GM19397 (cell line): Measurements from ENCODE around the gene ZNF396.

ENCODE experiments used
- ATAC-seq: cut with Tn5 transposase; IDR thresholded peaks from one replicate; pipeline ENCODE4 v1.9.1; 2021; ENCODE audit warnings: mild to moderate bottlenecking, moderate library complexity; ENCODE audit not compliant: unreplicated experiment

The ZNF396 gene

DNA sequence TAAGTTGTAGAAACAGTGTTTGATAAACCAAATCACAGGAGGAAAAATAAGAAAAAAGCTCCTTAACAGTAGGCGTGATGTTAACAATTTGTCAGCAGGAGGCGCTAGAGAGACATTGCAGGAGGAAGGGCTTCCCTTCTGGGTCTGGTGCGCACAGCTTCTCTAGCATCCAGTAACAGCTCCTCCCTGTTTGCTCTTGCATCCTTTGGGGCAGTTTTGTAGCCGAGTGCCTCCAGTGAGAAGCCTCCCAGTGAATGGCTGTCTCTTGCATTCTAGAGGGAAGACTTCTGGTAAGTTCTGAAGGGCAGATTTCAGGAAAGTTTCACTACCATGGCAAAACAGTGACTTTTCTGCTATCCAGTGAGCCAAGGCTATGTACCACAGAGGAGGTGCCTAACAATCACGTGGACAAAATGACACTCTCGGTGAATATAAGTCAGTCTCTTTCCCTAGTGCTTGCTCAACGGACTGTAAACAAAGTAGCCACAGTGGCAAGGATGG is 9.5 kb upstream of the ZNF396 start:
- ATAC-seq, result peak; percentile 64

DNA sequence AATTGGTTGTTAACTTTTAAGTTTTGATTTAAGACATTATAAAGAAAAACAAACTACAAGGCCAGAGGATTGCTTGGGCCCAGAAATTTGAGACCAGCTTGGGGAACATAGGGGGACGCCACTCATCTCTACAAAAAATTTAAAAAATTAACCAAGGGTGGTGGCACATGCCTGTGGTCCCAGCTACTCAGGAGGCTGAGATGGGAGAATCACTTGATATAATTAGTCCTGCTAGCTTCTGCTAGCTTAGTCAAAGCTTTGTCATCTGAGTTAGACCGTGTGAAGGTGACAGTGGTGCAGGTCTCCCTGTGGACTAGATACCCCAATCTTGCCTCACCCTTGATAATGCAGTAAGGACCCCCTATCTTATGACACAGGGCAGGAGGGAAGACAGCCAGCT is 6.0 kb upstream of the ZNF396 start:
- ATAC-seq, result no peak

- no peak for ATAC-seq
These were observed 2.3 kb upstream of the ZNF396 start for GRCh38 chr18:35379421-35379820.

DNA sequence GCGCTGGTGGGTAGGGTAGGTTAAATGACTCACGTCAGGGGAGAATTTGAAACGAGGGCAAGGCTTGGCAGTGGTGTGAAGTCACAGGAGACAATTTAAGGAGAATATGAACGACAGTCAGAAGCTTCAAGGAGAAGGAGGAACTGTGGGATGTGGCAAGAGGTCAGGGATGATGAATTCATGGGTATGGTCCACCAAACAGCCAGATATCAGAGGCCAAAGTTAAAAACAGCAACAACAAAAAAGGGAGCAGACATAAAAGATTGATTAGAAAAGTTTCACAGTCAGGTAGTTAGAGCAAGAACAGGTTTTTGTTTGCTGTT is 1.4 kb upstream of the ZNF396 start:
- no peak for ATAC-seq

DNA sequence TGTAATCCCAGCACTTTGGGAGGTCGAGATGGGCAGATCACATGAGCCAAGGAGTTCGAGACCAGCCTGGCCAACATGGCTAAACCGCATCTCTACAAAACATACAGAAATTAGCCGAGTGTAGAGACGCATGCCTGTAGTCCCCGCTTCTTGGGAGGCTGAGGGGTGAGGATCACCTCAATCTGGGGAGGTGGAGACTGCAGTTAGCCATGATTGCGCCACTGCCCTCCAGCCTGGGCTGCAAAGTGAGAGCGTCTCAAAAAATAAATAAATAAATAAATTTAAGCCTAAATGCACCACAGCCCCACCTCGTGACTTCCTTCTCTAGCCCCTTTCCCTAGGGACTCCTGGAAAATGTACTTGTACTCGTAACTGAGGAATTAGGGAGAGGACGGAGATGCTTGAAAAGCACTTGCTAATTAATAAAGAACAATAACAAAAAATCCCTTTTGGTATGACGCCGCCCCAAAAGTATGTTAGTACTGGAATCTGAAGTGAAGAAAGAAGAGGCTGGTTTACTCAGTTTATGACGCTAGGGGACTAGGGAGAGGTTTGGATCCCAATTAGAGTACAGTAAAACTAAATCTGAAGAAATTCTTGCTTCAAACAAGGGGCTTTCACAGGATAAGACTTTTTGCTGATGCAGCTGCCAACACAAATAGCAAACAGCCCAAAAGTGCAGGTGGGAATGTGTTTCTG is 887 bp upstream of the ZNF396 start:
- ATAC-seq, result no peak

DNA sequence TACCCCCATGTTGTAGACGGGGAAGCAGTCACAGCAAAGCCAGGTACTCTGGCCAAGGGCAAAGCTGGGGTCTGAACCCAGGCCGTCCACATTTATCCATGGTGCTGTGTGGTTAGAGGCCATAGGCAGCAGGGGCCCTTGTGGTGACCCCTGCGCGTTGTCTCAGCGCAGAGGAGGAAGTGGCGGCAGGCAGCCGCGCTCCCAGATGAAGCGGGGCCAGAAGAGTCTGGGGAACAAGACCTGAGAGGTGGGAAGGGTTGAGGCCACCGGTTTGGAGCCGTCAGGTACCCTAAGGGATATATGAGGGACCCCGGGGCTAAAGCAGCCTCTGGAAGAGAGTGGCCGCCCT is 770 bp downstream of the ZNF396 start:
- ATAC-seq, result peak; percentile 55

- no peak for ATAC-seq
These were observed 2.4 kb downstream of the ZNF396 start for GRCh38 chr18:35374708-35375107.

- ATAC-seq, result no peak
These were observed 5.5 kb downstream of the ZNF396 start for GRCh38 chr18:35371412-35372195.

GRCh38 chr18:35369126-35369525 is 8.0 kb downstream of the ZNF396 start:
- ATAC-seq, result no peak

GRCh38 chr18:35368595-35368994 is 8.5 kb downstream of the ZNF396 start:
- ATAC-seq, result no peak

DNA sequence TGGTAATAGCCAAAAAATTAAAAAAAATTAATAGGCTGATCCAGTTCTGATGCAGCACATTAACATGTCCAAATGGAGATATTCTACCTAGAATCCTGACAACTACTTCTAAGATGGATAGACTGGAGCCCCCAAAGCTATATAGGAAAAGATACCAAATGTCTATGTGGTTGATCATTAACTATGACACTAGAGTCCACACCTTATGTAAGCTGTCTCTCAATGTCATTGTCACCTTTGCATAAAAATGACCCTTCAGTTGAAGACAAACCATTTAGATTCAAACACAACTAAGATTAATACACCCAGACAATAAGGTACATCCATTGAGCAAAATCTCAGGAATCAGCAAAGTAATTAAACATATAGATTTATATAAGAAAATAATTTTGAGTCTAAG is 14.6 kb downstream of the ZNF396 start:
- no peak for ATAC-seq

DNA sequence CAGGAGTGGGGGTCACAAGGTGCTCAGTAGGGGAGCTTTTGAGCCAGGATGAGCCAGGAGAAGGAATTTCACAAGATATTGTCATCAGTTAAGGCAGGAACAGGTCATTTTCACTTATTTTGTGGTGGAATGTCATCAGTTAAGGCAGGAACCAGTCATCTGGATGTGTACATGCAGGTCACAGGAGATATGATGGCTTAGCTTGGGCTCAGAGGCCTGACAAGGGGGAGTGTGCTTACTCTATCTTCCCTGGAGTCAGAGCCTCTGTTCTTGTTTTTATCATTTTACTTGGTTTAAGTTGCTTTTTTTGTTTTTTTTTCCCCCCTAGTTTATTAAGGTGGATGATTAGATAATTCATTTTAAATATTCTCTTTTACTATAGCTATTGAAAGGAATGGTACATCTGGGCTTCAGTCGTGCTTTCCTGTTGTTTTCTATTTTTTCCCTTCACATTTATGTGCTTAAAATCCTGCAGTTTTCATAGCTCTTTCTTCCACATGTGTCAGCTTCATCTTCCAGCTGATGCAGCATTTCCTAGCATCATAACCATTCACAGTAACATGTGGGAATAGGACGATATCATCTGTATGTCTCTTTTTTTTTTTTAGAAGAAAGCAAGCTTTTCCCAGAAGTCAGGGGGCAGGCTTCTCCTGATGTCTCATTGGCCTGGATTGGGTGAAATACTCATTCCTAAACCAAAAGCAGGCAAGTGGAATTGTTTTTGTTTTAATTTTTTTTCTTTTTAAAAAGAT is 15.4 kb downstream of the ZNF396 start:
- ATAC-seq, result no peak

DNA sequence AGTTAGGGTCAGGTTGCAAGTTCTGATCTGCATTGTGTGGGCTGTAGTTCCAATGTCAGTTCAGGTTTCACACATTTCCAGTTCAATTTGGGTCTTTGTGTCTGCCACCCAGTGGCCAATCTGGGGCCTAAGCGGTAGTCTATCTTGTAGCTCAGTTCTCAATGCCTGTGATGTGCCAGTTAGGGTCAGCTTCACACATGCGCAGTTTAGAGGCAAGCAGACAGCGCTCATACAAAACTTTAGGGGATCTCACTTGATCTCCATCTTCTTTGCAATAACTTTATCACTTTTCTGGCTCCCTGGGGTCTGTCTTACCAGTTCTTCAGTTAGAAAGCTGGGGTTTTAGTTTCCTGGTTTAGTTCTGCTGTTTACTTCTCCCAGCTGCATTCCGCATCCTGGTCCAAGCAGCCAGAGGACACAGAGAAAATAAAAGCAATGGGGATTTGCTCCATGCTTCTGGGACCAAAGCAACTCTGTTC is 22.0 kb downstream of the ZNF396 start:
- peak; percentile 99 for ATAC-seq

DNA sequence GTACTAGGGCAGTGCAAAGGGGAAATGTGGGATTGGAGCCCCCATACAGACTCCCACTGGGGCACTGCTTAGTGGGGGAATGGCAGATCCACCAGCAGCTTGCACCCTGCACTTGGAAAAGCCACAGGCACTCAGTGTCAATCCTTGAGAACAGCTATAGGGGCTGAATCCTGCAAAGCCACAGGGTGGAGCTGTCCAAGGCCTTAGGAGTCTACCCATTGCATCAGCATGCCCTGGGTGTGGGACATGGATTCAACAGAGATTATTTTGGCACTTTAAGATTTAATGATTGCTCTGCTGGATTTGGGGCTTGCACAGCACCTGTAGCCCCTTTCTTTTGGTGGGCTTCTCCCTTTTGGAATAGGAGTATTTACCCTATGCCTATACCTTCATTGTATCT is 24.4 kb downstream of the ZNF396 start:
- no peak for ATAC-seq

DNA sequence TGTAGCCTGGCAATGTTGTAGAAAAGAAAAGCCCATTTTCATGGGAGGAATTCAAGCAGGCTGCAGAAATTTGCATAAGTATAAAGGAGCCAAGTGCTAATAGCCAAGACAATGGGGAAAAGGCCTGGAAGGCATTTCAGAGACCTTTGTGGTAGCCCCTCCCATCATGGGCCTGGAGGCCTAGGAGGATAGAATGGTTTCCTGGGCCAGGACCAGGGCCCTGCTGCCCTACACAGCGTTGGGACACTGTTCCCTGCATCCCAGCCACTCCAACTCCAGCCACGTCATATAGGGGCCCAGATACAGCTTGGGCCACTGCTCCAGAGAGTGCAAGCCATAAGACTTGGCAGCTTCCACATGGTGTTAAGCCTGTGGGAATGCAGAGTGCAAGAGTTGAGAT is 24.9 kb downstream of the ZNF396 start:
- ATAC-seq, result no peak

DNA sequence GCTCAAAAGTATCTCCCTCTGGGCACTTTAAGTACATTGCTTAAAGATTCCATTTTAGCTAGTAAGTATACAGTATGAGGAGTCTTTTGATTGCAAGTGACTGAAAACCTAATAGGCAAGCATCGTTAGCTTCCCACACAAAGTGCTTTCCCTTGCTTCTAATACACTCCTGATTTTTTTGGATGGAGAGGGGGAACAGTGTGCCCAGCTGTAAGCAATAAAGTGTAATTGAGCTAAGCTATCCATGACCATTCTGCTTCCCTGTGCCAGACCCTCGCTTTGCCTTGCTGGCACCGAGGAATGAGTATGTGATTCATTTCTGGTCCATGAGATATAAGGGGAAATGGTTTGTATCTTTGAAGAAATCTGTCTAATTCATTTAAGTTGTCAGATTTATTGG is 29.1 kb downstream of the ZNF396 start:
- no peak for ATAC-seq

GRCh38 chr18:35345950-35346349 is 31.2 kb downstream of the ZNF396 start:
- ATAC-seq, result no peak

DNA sequence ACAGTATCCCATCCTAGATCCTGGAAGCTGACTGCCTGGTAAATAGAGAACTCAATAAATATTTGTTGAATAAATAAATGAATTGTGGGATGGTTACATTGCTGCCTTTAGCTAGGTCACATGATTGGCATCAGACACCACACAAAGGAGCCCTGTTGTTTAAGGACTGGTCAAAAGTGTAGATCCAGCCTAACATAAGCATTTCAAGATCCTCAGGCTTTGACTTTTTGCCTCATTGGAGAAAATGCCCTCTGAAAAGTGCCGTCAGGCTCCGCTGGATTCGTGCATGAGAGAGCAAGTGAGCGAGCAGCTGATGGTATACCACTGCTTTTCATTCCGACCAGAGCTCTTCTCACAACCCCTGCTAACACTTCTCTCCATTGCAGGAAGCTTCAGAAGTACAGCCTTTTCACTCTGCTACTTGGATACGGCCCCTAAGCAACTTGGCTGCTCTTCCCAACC is 31.6 kb downstream of the ZNF396 start:
- no peak for ATAC-seq

- peak; percentile 1 for ATAC-seq
These were observed 32.2 kb downstream of the ZNF396 start for GRCh38 chr18:35344736-35345459.

DNA sequence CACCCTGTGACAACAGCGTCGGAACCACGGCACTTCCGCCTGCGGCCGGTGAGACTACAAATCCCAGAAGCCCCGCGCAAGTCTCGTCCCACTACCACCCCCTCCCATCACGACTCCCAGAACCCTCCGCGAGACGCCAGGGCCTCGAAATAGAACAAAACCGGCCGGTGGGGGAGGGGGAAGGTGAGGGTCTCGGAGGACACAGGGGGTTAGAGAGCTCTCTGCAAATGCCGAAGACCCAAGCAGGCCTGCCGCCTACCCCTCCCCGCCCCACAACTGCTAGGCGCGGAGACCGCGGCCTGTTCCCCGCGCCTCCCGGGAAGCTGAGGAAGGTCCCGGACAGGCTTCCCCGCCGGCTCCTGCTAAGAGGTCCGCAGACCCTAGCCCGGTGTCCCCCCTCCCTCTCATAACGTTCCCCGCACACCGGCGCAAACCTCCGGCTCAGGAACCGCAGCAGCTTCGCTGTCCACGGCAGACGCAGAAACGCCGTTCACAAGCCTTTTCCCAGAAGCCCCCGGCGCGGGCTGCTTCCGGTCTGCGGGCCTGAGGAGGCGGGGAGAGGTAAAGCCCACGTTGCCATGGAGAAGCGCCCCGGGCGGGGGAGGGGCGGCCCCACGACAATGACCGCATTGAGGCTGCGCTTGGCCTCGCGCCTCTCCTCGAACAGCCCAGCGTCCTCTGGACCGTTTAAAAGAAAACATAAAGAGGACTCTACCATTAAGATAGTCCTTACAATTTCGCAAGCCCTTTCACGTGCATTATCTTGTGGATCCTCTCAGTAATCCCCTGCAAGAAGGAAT is 33.0 kb downstream of the ZNF396 start, which contains the start of gene ZNF24:
Gene ZNF24, minus strand, starts transcription at position 485 of the 800 bp plus-strand sequence. CDS start 3,770 bp downstream, outside the sequence.
- ATAC-seq, result peak; percentile 93
